ENCODE measurements around the gene GGCT.

- no peak for TF ChIP-seq CTCF (IDR thresholded peaks at IDR 0.05)
- TF ChIP-seq POLR2A (IDR thresholded peaks at IDR 0.05): no peak
Observed at GRCh38 chr7:30472784-30473775, 31.5 kb downstream of the GGCT start.
